Measurements from ENCODE around the gene POTEH. TPM values are rescaled to one million over a fixed set of nuclear protein-coding genes. Genes with fewer than 3 reads are reported as not detected.
"Not testable (repeated sequence)": the region's sequence is repeated elsewhere in the genome, so short reads cannot be mapped to it uniquely, and the experiment has no call there.

The POTEH gene
- total and polyA plus RNA-seq, 2 donors (not counting 1 experiment from before 2014, with no cell fraction given), result 0.24 TPM; not detected in 1

GRCh38 chr22:15689012-15689748, 646 bp upstream of the POTEH start:
- H3K4me3 Mint-ChIP-seq; POLR2A ChIA-PET; intact Hi-C loops (cut with micrococcal nuclease); CTCF ChIA-PET; H3K4me1 ChIP-seq (ENCODE audit: control insufficient read depth in 2 of 2, insufficient read depth in 2 of 2, low read length in 2 of 2); H3K9me3 ChIP-seq (ENCODE audit: control extremely low read depth in 1 of 3, control insufficient read depth in 2 of 3, insufficient read depth in 1 of 3, low read length in 2 of 3); H3K4me1 Mint-ChIP-seq; H3K79me2 ChIP-seq (ENCODE audit: control insufficient read depth, insufficient read depth, low read length); H3K27ac ChIP-seq (ENCODE audit: low read length in 2 of 2); H3K4me3 ChIP-seq (ENCODE audit: control extremely low read depth in 1 of 5, extremely low read depth in 1 of 5, insufficient read depth in 1 of 5, low read depth in 2 of 5, low read length in 4 of 5); H3K27me3 Mint-ChIP-seq; H3K9me3 Mint-ChIP-seq (ENCODE audit: insufficient read depth); H3K36me3 ChIP-seq (replicated peaks in 1 of 2; ENCODE audit: control extremely low read depth in 1 of 2, control insufficient read depth in 1 of 2, extremely low read depth in 1 of 2, insufficient read depth in 2 of 2, low read length in 1 of 2); H3K27me3 ChIP-seq (replicated peaks in 1 of 4; ENCODE audit: control extremely low read depth in 1 of 4, control insufficient read depth in 3 of 4, insufficient read depth in 4 of 4, low read length in 3 of 4); H3K4me2 ChIP-seq (replicated peaks; ENCODE audit: low read depth, low read length, poor library complexity, severe bottlenecking); H3K27ac Mint-ChIP-seq; H4K20me1 ChIP-seq (ENCODE audit: control insufficient read depth, insufficient read depth, low read length, poor library complexity, severe bottlenecking); ATAC-seq (ENCODE audit: low read depth); H3K9ac ChIP-seq (ENCODE audit: low read length); H2AFZ ChIP-seq (ENCODE audit: insufficient read depth, low read depth, low read length, poor library complexity, severe bottlenecking): not testable (repeated sequence)
- DNase-seq, result peak; percentile 1
- 93% methylated on average over 30 of the region's 77 CpGs for WGBS (ENCODE audit: insufficient coverage)

GRCh38 chr22:15713600-15713999, 23.8 kb downstream of the POTEH start:
- H3K27ac ChIP-seq (ENCODE audit: low read length in 2 of 2), result not testable (repeated sequence)

DNA sequence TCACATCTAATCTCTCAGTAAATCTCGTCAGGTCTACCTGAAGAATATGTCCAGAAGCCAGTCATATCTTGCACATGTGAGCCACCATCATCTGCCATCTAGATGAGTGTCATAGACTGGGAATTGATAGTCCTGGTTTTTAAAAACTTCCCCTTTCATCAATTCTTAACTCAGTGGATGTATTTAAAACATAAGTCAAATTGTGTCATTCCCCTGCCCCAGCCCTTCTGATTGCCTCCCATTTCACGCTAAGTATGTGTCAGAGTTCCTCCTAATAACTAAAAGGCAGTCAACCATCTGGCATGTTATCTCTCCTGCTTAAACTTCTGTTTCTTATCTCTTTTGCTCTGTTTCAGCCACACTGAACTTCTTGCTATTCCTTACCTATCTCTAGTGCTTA, 24.3 kb downstream of the POTEH start:
- H2AFZ ChIP-seq (ENCODE audit: insufficient read depth, low read depth, low read length, poor library complexity, severe bottlenecking); DNase-seq; ATAC-seq (ENCODE audit: low read depth); H3K27me3 Mint-ChIP-seq; H3K27me3 ChIP-seq (replicated peaks in 1 of 4; ENCODE audit: control extremely low read depth in 1 of 4, control insufficient read depth in 3 of 4, insufficient read depth in 4 of 4, low read length in 3 of 4); H3K27ac Mint-ChIP-seq; CTCF ChIA-PET; H3K79me2 ChIP-seq (ENCODE audit: control insufficient read depth, insufficient read depth, low read length); H4K20me1 ChIP-seq (ENCODE audit: control insufficient read depth, insufficient read depth, low read length, poor library complexity, severe bottlenecking); H3K4me3 ChIP-seq (ENCODE audit: control extremely low read depth in 1 of 5, extremely low read depth in 1 of 5, insufficient read depth in 1 of 5, low read depth in 2 of 5, low read length in 4 of 5); H3K9ac ChIP-seq (ENCODE audit: low read length); H3K4me1 Mint-ChIP-seq; H3K36me3 ChIP-seq (replicated peaks in 1 of 2; ENCODE audit: control extremely low read depth in 1 of 2, control insufficient read depth in 1 of 2, extremely low read depth in 1 of 2, insufficient read depth in 2 of 2, low read length in 1 of 2); H3K4me1 ChIP-seq (ENCODE audit: control insufficient read depth in 2 of 2, insufficient read depth in 2 of 2, low read length in 2 of 2); H3K4me3 Mint-ChIP-seq; H3K4me2 ChIP-seq (replicated peaks; ENCODE audit: low read depth, low read length, poor library complexity, severe bottlenecking); POLR2A ChIA-PET; H3K9me3 ChIP-seq (ENCODE audit: control extremely low read depth in 1 of 3, control insufficient read depth in 2 of 3, insufficient read depth in 1 of 3, low read length in 2 of 3); intact Hi-C loops (cut with micrococcal nuclease); H3K9me3 Mint-ChIP-seq (ENCODE audit: insufficient read depth); H3K27ac ChIP-seq (ENCODE audit: low read length in 2 of 2): not testable (repeated sequence)
- no CpG with 5 or more reads among the region's 2 CpGs for WGBS (ENCODE audit: insufficient coverage)

More at GRCh38 chr22:15713600-15713999, 23.8 kb downstream of the POTEH start:
- H3K9me3 ChIP-seq (ENCODE audit: control extremely low read depth in 1 of 3, control insufficient read depth in 2 of 3, insufficient read depth in 1 of 3, low read length in 2 of 3); H3K27me3 Mint-ChIP-seq; intact Hi-C loops (cut with micrococcal nuclease); POLR2A ChIA-PET; H3K9me3 Mint-ChIP-seq (ENCODE audit: insufficient read depth); H3K27me3 ChIP-seq (replicated peaks in 1 of 4; ENCODE audit: control extremely low read depth in 1 of 4, control insufficient read depth in 3 of 4, insufficient read depth in 4 of 4, low read length in 3 of 4); H2AFZ ChIP-seq (ENCODE audit: insufficient read depth, low read depth, low read length, poor library complexity, severe bottlenecking); ATAC-seq (ENCODE audit: low read depth); H3K79me2 ChIP-seq (ENCODE audit: control insufficient read depth, insufficient read depth, low read length); H4K20me1 ChIP-seq (ENCODE audit: control insufficient read depth, insufficient read depth, low read length, poor library complexity, severe bottlenecking); H3K27ac Mint-ChIP-seq; DNase-seq; H3K4me1 ChIP-seq (ENCODE audit: control insufficient read depth in 2 of 2, insufficient read depth in 2 of 2, low read length in 2 of 2); CTCF ChIA-PET; H3K36me3 ChIP-seq (replicated peaks in 1 of 2; ENCODE audit: control extremely low read depth in 1 of 2, control insufficient read depth in 1 of 2, extremely low read depth in 1 of 2, insufficient read depth in 2 of 2, low read length in 1 of 2); H3K4me3 Mint-ChIP-seq; H3K4me2 ChIP-seq (replicated peaks; ENCODE audit: low read depth, low read length, poor library complexity, severe bottlenecking); H3K4me3 ChIP-seq (ENCODE audit: control extremely low read depth in 1 of 5, extremely low read depth in 1 of 5, insufficient read depth in 1 of 5, low read depth in 2 of 5, low read length in 4 of 5); H3K4me1 Mint-ChIP-seq; H3K9ac ChIP-seq (ENCODE audit: low read length): not testable (repeated sequence)
- no CpG with 5 or more reads among the region's 4 CpGs for WGBS (ENCODE audit: insufficient coverage)

- H3K4me3 ChIP-seq (ENCODE audit: control extremely low read depth in 1 of 5, extremely low read depth in 1 of 5, insufficient read depth in 1 of 5, low read depth in 2 of 5, low read length in 4 of 5); H3K9ac ChIP-seq (ENCODE audit: low read length); intact Hi-C loops (cut with micrococcal nuclease); H3K4me1 Mint-ChIP-seq; H3K4me3 Mint-ChIP-seq; H3K4me2 ChIP-seq (replicated peaks; ENCODE audit: low read depth, low read length, poor library complexity, severe bottlenecking); DNase-seq; H3K4me1 ChIP-seq (ENCODE audit: control insufficient read depth in 2 of 2, insufficient read depth in 2 of 2, low read length in 2 of 2); H3K27ac Mint-ChIP-seq; H3K36me3 ChIP-seq (replicated peaks in 1 of 2; ENCODE audit: control extremely low read depth in 1 of 2, control insufficient read depth in 1 of 2, extremely low read depth in 1 of 2, insufficient read depth in 2 of 2, low read length in 1 of 2); H3K27me3 Mint-ChIP-seq; H3K27ac ChIP-seq (ENCODE audit: low read length in 2 of 2); H3K9me3 ChIP-seq (ENCODE audit: control extremely low read depth in 1 of 3, control insufficient read depth in 2 of 3, insufficient read depth in 1 of 3, low read length in 2 of 3); H3K27me3 ChIP-seq (replicated peaks in 1 of 4; ENCODE audit: control extremely low read depth in 1 of 4, control insufficient read depth in 3 of 4, insufficient read depth in 4 of 4, low read length in 3 of 4); POLR2A ChIA-PET; H2AFZ ChIP-seq (ENCODE audit: insufficient read depth, low read depth, low read length, poor library complexity, severe bottlenecking); H3K79me2 ChIP-seq (ENCODE audit: control insufficient read depth, insufficient read depth, low read length); H3K9me3 Mint-ChIP-seq (ENCODE audit: insufficient read depth); CTCF ChIA-PET; H4K20me1 ChIP-seq (ENCODE audit: control insufficient read depth, insufficient read depth, low read length, poor library complexity, severe bottlenecking); ATAC-seq (ENCODE audit: low read depth): not testable (repeated sequence)
- WGBS (ENCODE audit: insufficient coverage), result no CpG with 5 or more reads among the region's 18 CpGs
These were observed 32.1 kb downstream of the POTEH start for GRCh38 chr22:15721884-15722283.

All from B cell (primary cell).